Endothelial cell of umbilical vein (primary cell): Measurements from ENCODE around the gene CTLA4. TPM values are rescaled to one million over a fixed set of nuclear protein-coding genes. Genes with fewer than 3 reads are reported as not detected.

ENCODE experiments used
- BruUV-seq: library from RNA; stranded (reverse); fragments of 400-500 nt; replicated peaks from 2 replicates; lab custom pipeline; 2021; lab: Mats Ljungman, UMichigan
- CTCF ChIA-PET: fragments of 300-600, 350-600 bp; sonication (Branson Sonifier 250); formaldehyde crosslinking; loops from one replicate; lab custom pipeline; 2021; ENCODE audit warnings: antibody characterized with exemption, inconsistent platforms; lab: Charles Lee
- POLR2A ChIA-PET: fragments of 300-600, 350-600 bp; sonication (Branson Sonifier 250); formaldehyde crosslinking; loops from one replicate; lab custom pipeline; 2021; ENCODE audit warnings: antibody characterized with exemption, inconsistent platforms; lab: Charles Lee
- DNase-seq: peaks from one replicate; pipeline ENCODE4 v3.0.0-alpha.2; 2011; ENCODE audit warnings: low read depth, low spot score
- FAIRE-seq: peaks from 2 replicates; lab custom pipeline; 2011; peaks lifted over from hg19 to GRCh38; lab: Jason Lieb, UNC
- H2AFZ ChIP-seq: 2 replicates; pipeline ENCODE4 v1.6.0; 2012; ENCODE audit warnings: low read depth, low read length, control low read depth, inconsistent platforms
- H3K27ac ChIP-seq: 2 replicates; pipeline ENCODE4 v1.5.1; 2011; ENCODE audit warnings: low read depth, mild to moderate bottlenecking, control low read depth, low read length, moderate library complexity; ENCODE audit not compliant: insufficient read depth
- H3K27me3 ChIP-seq, 2 experiments: 2 replicates each; pipeline versions ENCODE4 v1.6.0 to v1.6.1; 2011; ENCODE audit warnings: low read length in 2 of 2, mixed read lengths in 1 of 2; ENCODE audit not compliant: control insufficient read depth in 2 of 2, insufficient read depth in 2 of 2
- H3K36me3 ChIP-seq, 2 experiments: 2 replicates in 1 of 2; 3 replicates in 1 of 2; pipeline ENCODE4 v1.5.1; 2011; ENCODE audit warnings: low read length in 2 of 2, mild to moderate bottlenecking in 1 of 2, moderate library complexity in 1 of 2; ENCODE audit not compliant: control insufficient read depth in 2 of 2, insufficient read depth in 2 of 2; ENCODE audit errors: extremely low read depth in 1 of 2
- H3K4me1 ChIP-seq: 3 replicates; pipeline ENCODE4 v1.5.1; 2011; ENCODE audit warnings: mild to moderate bottlenecking, low read length; ENCODE audit not compliant: control insufficient read depth, insufficient read depth; ENCODE audit errors: extremely low read depth
- H3K4me2 ChIP-seq: 2 replicates; pipeline ENCODE4 v1.6.1; 2011; ENCODE audit warnings: low read length, control low read depth, mixed read lengths; ENCODE audit not compliant: insufficient read depth
- H3K4me3 ChIP-seq, 3 experiments: fragments of 200-600 bp in 1 of 3; sonication (generic), shearing (Covaris generic) in 1 of 3; replicated peaks in 1 of 3; 2 replicates each; pipeline ENCODE4 v1.5.1; 2011 to 2016; ENCODE audit warnings: control low read depth in 3 of 3, low read length in 3 of 3, mild to moderate bottlenecking in 2 of 3, inconsistent platforms in 1 of 3, low read depth in 1 of 3, moderate library complexity in 1 of 3; ENCODE audit not compliant: insufficient read depth in 1 of 3
- H3K79me2 ChIP-seq: 2 replicates; pipeline ENCODE4 v1.6.0; 2012; ENCODE audit warnings: low read length, inconsistent platforms; ENCODE audit not compliant: control insufficient read depth, insufficient read depth
- H3K9ac ChIP-seq: replicated peaks from 2 replicates; pipeline ENCODE3; 2011; ENCODE audit warnings: low read length, control low read depth; ENCODE audit not compliant: insufficient read depth; ENCODE audit errors: extremely low read depth
- H3K9me1 ChIP-seq: replicated peaks from 3 replicates; pipeline ENCODE4 v1.6.0; 2011; ENCODE audit warnings: mild to moderate bottlenecking, low read length; ENCODE audit not compliant: control insufficient read depth, insufficient read depth; ENCODE audit errors: extremely low read depth
- H3K9me3 ChIP-seq: replicated peaks from 2 replicates; pipeline ENCODE4 v1.5.1; 2012; ENCODE audit warnings: low read length, inconsistent platforms; ENCODE audit not compliant: control insufficient read depth, insufficient read depth
- H4K20me1 ChIP-seq: replicated peaks from 2 replicates; pipeline ENCODE3; 2011; ENCODE audit warnings: mild to moderate bottlenecking, low read length; ENCODE audit not compliant: control insufficient read depth, insufficient read depth; ENCODE audit errors: extremely low read depth
- EZH2 ChIP-seq: IDR thresholded peaks from 2 replicates; pipeline ENCODE4 v1.6.1; 2012; ENCODE audit warnings: borderline replicate concordance, low read depth, mild to moderate bottlenecking, moderate library complexity, low read length, inconsistent platforms; ENCODE audit not compliant: severe bottlenecking
- GATA2 ChIP-seq: IDR thresholded peaks from 2 replicates; pipeline ENCODE4 v1.7.0; 2011; ENCODE audit warnings: low read depth, mild to moderate bottlenecking, moderate library complexity, mixed read lengths, low read length; ENCODE audit not compliant: insufficient read length, insufficient read depth
- JUN ChIP-seq: IDR thresholded peaks from 2 replicates; pipeline ENCODE4 v1.6.1; 2011; ENCODE audit warnings: borderline replicate concordance, low read depth; ENCODE audit not compliant: insufficient read length, insufficient read depth
- MAX ChIP-seq: IDR thresholded peaks from 2 replicates; pipeline ENCODE4 v1.6.1; 2011; ENCODE audit not compliant: insufficient read depth, insufficient read length
- MYC ChIP-seq: IDR thresholded peaks from one replicate; pipeline ENCODE4 v1.6.1; 2011; ENCODE audit warnings: mild to moderate bottlenecking, low read depth, low read length
- POLR2AphosphoS5 ChIP-seq: IDR thresholded peaks from 2 replicates; pipeline ENCODE4 v1.6.1; 2012; ENCODE audit warnings: low read depth, mild to moderate bottlenecking, control low read depth, low read length, moderate library complexity; ENCODE audit not compliant: insufficient read depth
- dilution Hi-C: fragments of 300-500 bp; cut with MboI; formaldehyde crosslinking; loops from one replicate; pipeline ENCODE4 v1.15.0; 2019; ENCODE audit warnings: low sequenced_read_pairs; ENCODE audit not compliant: extremely low pct_ligation_motif_present
- intact Hi-C: fragments of 100-400 bp; cut with micrococcal nuclease; formaldehyde crosslinking; loops from one replicate; pipeline ENCODE4 v1.10.0; 2022
- polyA plus RNA-seq, 4 experiments: library from polyadenylated mRNA; depleted of rRNA in 3 of 4; stranded (reverse) in 3 of 4; unstranded in 1 of 4; fragments of >200 nt; gene quantifications; 2 replicates each; pipeline versions ENCODE4 v1.2.1 to v1.2.3, GENCODE V29; 2011 to 2012; ENCODE audit warnings: missing spikeins in 1 of 4
- total RNA-seq: library from RNA; stranded (reverse); gene quantifications from 2 replicates; pipeline ENCODE4 v1.2.3, GENCODE V29; 2021
- TF ChIP-seq, protein P1 (sequence below), 2 donors: IDR thresholded peaks; 1 replicate in 1 of 2; 2 replicates in 1 of 2; pipeline ENCODE4 v1.5.1; 2011; ENCODE audit warnings: low read length in 2 of 2, mild to moderate bottlenecking in 2 of 2, moderate library complexity in 2 of 2, control low read depth in 1 of 2, inconsistent platforms in 1 of 2, low read depth in 1 of 2; ENCODE audit not compliant: insufficient read depth in 1 of 2; ENCODE audit errors: extremely low read depth in 1 of 2

The CTLA4 gene
- total and polyA plus RNA-seq, 2 donors (not counting 3 experiments of a cell fraction or from before 2014, with no cell fraction given) = not detected

GRCh38 chr2:203890733-203891132 is 23.2 kb downstream of the CTLA4 start:
- ChIA-PET CTCF (interaction anchor here (1.0 kb wide), 1 partner anchor 19 kb away, joined by 3 read pairs; no protein-coding TSS in a partner anchor), POLR2A (no interaction called here)
- Histone ChIP-seq H3K9me3 (no peaks in the 10 kb centered on the region), H3K9me1 (no peaks in the 10 kb centered on the region), H3K27ac (no peak overlapping the region), H4K20me1 (no peaks in the 10 kb centered on the region), H2AFZ (no peak overlapping the region), H3K27me3 (peaks cover 5 to 12% of the 10 kb centered on the region in 2 experiments), H3K4me1 (no peaks in the 10 kb centered on the region), H3K4me3 (no peak overlapping the region), H3K4me2 (no peak overlapping the region), H3K9ac (no peak overlapping the region), H3K79me2 (no peaks in the 10 kb centered on the region), H3K36me3 (no peaks in the 10 kb centered on the region)
- BruUV-seq = no TSS peak
- intact Hi-C loops = no loop called here
- TF ChIP-seq JUN (no peak), POLR2AphosphoS5 (no peak), MYC (no peak), MAX (no peak)
- TF ChIP-seq, protein P1, sequence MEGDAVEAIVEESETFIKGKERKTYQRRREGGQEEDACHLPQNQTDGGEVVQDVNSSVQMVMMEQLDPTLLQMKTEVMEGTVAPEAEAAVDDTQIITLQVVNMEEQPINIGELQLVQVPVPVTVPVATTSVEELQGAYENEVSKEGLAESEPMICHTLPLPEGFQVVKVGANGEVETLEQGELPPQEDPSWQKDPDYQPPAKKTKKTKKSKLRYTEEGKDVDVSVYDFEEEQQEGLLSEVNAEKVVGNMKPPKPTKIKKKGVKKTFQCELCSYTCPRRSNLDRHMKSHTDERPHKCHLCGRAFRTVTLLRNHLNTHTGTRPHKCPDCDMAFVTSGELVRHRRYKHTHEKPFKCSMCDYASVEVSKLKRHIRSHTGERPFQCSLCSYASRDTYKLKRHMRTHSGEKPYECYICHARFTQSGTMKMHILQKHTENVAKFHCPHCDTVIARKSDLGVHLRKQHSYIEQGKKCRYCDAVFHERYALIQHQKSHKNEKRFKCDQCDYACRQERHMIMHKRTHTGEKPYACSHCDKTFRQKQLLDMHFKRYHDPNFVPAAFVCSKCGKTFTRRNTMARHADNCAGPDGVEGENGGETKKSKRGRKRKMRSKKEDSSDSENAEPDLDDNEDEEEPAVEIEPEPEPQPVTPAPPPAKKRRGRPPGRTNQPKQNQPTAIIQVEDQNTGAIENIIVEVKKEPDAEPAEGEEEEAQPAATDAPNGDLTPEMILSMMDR (IDR thresholded peaks at IDR 0.05; ENCODE audit: extremely low read depth in 1 of 2, insufficient read depth in 1 of 2, low read depth in 1 of 2, low read length in 2 of 2) = no peak
- no peak for DNase-seq
- dilution Hi-C loops = no loop called here
- FAIRE-seq = no peak

DNA sequence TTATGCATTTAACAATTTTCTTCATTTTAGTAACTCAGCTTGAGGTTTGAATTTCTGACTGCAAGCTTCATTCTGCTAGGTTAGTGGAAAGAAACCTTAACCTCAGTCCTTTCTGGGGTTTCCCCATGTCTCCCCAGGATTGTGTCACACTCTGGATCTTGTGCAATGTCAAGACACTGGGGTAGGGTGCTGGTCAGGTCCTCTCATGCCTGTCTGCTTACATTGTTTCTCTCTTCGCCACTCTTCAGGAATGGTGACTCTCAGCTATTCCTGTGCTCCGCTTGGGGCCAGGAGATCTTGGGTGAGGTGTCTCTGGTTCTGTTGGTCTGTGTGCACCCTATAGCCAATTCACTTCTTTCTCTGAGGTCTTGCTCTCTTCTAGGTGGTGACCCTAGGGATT is 23.9 kb downstream of the CTLA4 start:
- intact Hi-C loops (no loop called here), dilution Hi-C loops (no loop called here)
- ChIA-PET POLR2A (no interaction called here), CTCF (interaction anchor here (1.0 kb wide), 1 partner anchor 18 kb away, joined by 3 read pairs; no protein-coding TSS in a partner anchor)
- Histone ChIP-seq H3K4me1 (no peaks in the 10 kb centered on the region), H3K36me3 (no peaks in the 10 kb centered on the region), H3K9me3 (no peaks in the 10 kb centered on the region), H2AFZ (no peak overlapping the region), H3K79me2 (no peaks in the 10 kb centered on the region), H3K27ac (no peak overlapping the region), H3K9ac (no peak overlapping the region), H3K27me3 (peaks cover 5 to 12% of the 10 kb centered on the region in 2 experiments), H3K4me2 (no peak overlapping the region), H4K20me1 (no peaks in the 10 kb centered on the region), H3K9me1 (no peaks in the 10 kb centered on the region), H3K4me3 (no peak overlapping the region)
- BruUV-seq = no TSS peak
- FAIRE-seq (no peak), DNase-seq (no peak)
- no peak for TF ChIP-seq GATA2
- TF ChIP-seq EZH2 = no peak
